ENCODE results near the gene MBTD1.

DNA sequence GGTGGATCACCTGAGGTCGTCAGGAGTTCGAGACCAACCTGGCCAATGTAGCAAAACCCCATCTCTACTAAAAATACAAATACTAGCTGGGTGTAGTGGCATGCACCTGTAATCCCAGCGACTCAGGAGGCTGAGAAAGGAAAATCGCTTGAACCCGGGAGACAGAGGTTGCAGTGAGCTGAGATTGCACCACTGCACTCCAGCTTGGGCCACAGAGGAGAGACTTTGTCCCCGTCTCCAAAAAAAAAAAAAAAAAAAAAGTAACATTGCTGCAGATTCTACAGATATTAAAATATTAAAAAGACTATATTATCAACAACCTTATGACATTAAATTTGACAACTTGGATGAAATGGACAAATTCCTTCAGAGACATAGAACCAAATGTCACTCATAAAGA lies 25.7 kb downstream of the MBTD1 start:
- TF ChIP-seq, protein P1, sequence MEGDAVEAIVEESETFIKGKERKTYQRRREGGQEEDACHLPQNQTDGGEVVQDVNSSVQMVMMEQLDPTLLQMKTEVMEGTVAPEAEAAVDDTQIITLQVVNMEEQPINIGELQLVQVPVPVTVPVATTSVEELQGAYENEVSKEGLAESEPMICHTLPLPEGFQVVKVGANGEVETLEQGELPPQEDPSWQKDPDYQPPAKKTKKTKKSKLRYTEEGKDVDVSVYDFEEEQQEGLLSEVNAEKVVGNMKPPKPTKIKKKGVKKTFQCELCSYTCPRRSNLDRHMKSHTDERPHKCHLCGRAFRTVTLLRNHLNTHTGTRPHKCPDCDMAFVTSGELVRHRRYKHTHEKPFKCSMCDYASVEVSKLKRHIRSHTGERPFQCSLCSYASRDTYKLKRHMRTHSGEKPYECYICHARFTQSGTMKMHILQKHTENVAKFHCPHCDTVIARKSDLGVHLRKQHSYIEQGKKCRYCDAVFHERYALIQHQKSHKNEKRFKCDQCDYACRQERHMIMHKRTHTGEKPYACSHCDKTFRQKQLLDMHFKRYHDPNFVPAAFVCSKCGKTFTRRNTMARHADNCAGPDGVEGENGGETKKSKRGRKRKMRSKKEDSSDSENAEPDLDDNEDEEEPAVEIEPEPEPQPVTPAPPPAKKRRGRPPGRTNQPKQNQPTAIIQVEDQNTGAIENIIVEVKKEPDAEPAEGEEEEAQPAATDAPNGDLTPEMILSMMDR (IDR thresholded peaks at IDR 0.05), result no peak
- no peak for TF ChIP-seq POLR2A (IDR thresholded peaks at IDR 0.05)

Measured in body of pancreas (tissue), 4 donors.